Astrocyte (in vitro differentiated cells and primary cell): Measurements from ENCODE around the gene PHF19. TPM values are rescaled to one million over a fixed set of nuclear protein-coding genes. Genes with fewer than 3 reads are reported as not detected.

Experiments
- DNase-seq: peaks from one replicate; pipeline ENCODE4 v3.0.0-alpha.2; 2010; ENCODE audit warnings: low read depth
- FAIRE-seq: peaks from 2 replicates; lab custom pipeline; 2011; peaks lifted over from hg19 to GRCh38; lab: Jason Lieb, UNC
- H2AFZ ChIP-seq: 2 replicates; pipeline ENCODE4 v1.6.0; 2012; ENCODE audit warnings: low read depth, low read length, inconsistent platforms
- H3K27ac ChIP-seq: 2 replicates; pipeline ENCODE4 v1.5.1; 2011; ENCODE audit warnings: low read depth, low read length, inconsistent platforms
- H3K27me3 ChIP-seq: 2 replicates; pipeline ENCODE4 v1.6.0; 2011; ENCODE audit warnings: low read length, inconsistent platforms; ENCODE audit not compliant: insufficient read depth
- H3K36me3 ChIP-seq: 2 replicates; pipeline ENCODE4 v1.5.1; 2011; ENCODE audit warnings: low read length, inconsistent platforms; ENCODE audit not compliant: insufficient read depth
- H3K4me1 ChIP-seq: 2 replicates; pipeline ENCODE4 v1.5.1; 2011; ENCODE audit warnings: low read length, inconsistent platforms; ENCODE audit not compliant: insufficient read depth
- H3K4me2 ChIP-seq: 2 replicates; pipeline ENCODE4 v1.6.0; 2012; ENCODE audit warnings: low read length, inconsistent platforms
- H3K4me3 ChIP-seq: 2 replicates; pipeline ENCODE4 v1.5.1; 2011; ENCODE audit warnings: low read depth, mild to moderate bottlenecking, low read length, inconsistent platforms; ENCODE audit not compliant: insufficient read depth
- H3K79me2 ChIP-seq: 2 replicates; pipeline ENCODE4 v1.6.0; 2012; ENCODE audit warnings: mild to moderate bottlenecking, low read length, inconsistent platforms; ENCODE audit not compliant: insufficient read depth
- H3K9ac ChIP-seq: 2 replicates; pipeline ENCODE4 v1.6.0; 2012; ENCODE audit warnings: mild to moderate bottlenecking, low read length, inconsistent platforms
- H3K9me3 ChIP-seq: 2 replicates; pipeline ENCODE4 v1.5.1; 2012; ENCODE audit warnings: low read depth, mild to moderate bottlenecking, low read length, inconsistent platforms; ENCODE audit not compliant: insufficient read depth
- H4K20me1 ChIP-seq: 2 replicates; pipeline ENCODE4 v1.6.0; 2012; ENCODE audit warnings: low read length, inconsistent platforms; ENCODE audit not compliant: insufficient read depth
- H3K27ac Mint-ChIP-seq: one replicate; pipeline ENCODE4 v1.8.0; 2021; ENCODE audit warnings: mild to moderate bottlenecking, mixed read lengths; ENCODE audit not compliant: unreplicated experiment
- H3K27me3 Mint-ChIP-seq: one replicate; pipeline ENCODE4 v1.8.0; 2021; ENCODE audit warnings: low read depth, mixed read lengths; ENCODE audit not compliant: unreplicated experiment
- H3K36me3 Mint-ChIP-seq: one replicate; pipeline ENCODE4 v1.8.0; 2021; ENCODE audit warnings: low read depth, mixed read lengths; ENCODE audit not compliant: unreplicated experiment
- H3K4me1 Mint-ChIP-seq: one replicate; pipeline ENCODE4 v1.8.0; 2021; ENCODE audit warnings: low read depth, mixed read lengths; ENCODE audit not compliant: unreplicated experiment
- H3K4me3 Mint-ChIP-seq: one replicate; pipeline ENCODE4 v1.8.0; 2021; ENCODE audit warnings: mild to moderate bottlenecking, moderate library complexity, mixed read lengths; ENCODE audit not compliant: unreplicated experiment
- H3K9me3 Mint-ChIP-seq: one replicate; pipeline ENCODE4 v1.8.0; 2021; ENCODE audit warnings: mild to moderate bottlenecking, mixed read lengths; ENCODE audit not compliant: unreplicated experiment
- EZH2 ChIP-seq: IDR thresholded peaks from 2 replicates; pipeline ENCODE4 v1.6.1; 2012; ENCODE audit warnings: mild to moderate bottlenecking, low read length, inconsistent platforms; ENCODE audit not compliant: insufficient read depth
- total RNA-seq: library from RNA; stranded (reverse); gene quantifications from 2 replicates; pipeline ENCODE4 v1.2.1, GENCODE V29; 2021
- TF ChIP-seq, protein P1 (sequence below): IDR thresholded peaks from 2 replicates; pipeline ENCODE4 v1.5.1; 2011; ENCODE audit warnings: low read depth, mild to moderate bottlenecking, inconsistent platforms, low read length, moderate library complexity; ENCODE audit not compliant: insufficient read depth

PHF19 gene
- total RNA-seq, 1 donor from 2014 or later, result 19.5 TPM

- H3K9me3 Mint-ChIP-seq, result peaks cover 2% of the 10 kb centered on the region
- FAIRE-seq (no peak), DNase-seq (no peak)
- H3K27me3 ChIP-seq, result no peaks in the 10 kb centered on the region
- no peak overlapping the region for H2AFZ ChIP-seq
- H3K9me3 ChIP-seq, result no peaks in the 10 kb centered on the region
- H3K79me2 ChIP-seq, result no peaks in the 10 kb centered on the region
- no peak overlapping the region for H3K27ac Mint-ChIP-seq
- peaks cover 8% of the 10 kb centered on the region for H3K4me1 ChIP-seq
- no peak overlapping the region for H3K4me3 Mint-ChIP-seq
- TF ChIP-seq EZH2, result no peak
- TF ChIP-seq, protein P1, sequence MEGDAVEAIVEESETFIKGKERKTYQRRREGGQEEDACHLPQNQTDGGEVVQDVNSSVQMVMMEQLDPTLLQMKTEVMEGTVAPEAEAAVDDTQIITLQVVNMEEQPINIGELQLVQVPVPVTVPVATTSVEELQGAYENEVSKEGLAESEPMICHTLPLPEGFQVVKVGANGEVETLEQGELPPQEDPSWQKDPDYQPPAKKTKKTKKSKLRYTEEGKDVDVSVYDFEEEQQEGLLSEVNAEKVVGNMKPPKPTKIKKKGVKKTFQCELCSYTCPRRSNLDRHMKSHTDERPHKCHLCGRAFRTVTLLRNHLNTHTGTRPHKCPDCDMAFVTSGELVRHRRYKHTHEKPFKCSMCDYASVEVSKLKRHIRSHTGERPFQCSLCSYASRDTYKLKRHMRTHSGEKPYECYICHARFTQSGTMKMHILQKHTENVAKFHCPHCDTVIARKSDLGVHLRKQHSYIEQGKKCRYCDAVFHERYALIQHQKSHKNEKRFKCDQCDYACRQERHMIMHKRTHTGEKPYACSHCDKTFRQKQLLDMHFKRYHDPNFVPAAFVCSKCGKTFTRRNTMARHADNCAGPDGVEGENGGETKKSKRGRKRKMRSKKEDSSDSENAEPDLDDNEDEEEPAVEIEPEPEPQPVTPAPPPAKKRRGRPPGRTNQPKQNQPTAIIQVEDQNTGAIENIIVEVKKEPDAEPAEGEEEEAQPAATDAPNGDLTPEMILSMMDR, result no peak
- no peak overlapping the region for H3K27ac ChIP-seq
- no peaks in the 10 kb centered on the region for H3K27me3 Mint-ChIP-seq
- peaks cover 2% of the 10 kb centered on the region for H3K36me3 Mint-ChIP-seq
- H4K20me1 ChIP-seq, result no peaks in the 10 kb centered on the region
- H3K4me3 ChIP-seq, result no peak overlapping the region
- H3K4me1 Mint-ChIP-seq, result peaks cover 19% of the 10 kb centered on the region
- H3K4me2 ChIP-seq, result no peak overlapping the region
- no peak overlapping the region for H3K9ac ChIP-seq
- H3K36me3 ChIP-seq, result peaks cover 3% of the 10 kb centered on the region
Observed at GRCh38 chr9:120916588-120916987, 39.6 kb upstream of the PHF19 start.

DNA sequence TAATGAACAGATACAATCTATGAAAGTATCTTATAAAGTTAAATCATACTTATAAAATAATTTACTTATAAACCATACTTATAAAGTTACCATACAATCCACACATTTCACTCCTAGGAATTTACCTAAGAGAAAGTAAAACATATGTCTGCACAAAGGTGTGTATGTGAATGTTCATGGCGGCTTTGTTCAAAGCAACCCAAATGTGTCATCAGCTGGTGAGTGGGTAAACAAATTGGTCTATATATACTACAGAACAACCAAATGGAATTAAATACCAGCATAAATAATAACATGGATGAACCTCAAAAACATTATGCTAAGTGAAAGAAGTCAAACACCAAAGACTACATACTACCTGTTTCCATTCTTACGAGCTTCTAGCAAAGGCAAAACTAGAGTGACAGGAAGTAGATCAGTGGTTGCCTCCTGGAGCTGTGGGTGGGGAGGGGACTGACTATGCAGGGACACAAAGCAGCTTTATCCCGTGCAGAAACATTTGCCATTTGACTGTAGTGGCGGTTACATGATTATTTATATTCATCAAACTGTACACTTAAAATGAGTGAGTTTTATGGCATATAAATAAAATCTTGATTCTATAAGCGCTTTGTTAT, 39.0 kb upstream of the PHF19 start:
- Histone ChIP-seq H3K36me3 (peaks cover 3% of the 10 kb centered on the region), H3K27me3 (no peaks in the 10 kb centered on the region), H3K9me3 (no peaks in the 10 kb centered on the region), H3K27ac (no peak overlapping the region), H3K4me3 (no peak overlapping the region), H3K9ac (no peak overlapping the region), H3K4me2 (no peak overlapping the region), H3K79me2 (no peaks in the 10 kb centered on the region), H4K20me1 (no peaks in the 10 kb centered on the region), H2AFZ (no peak overlapping the region), H3K4me1 (peaks cover 8% of the 10 kb centered on the region)
- Mint-ChIP-seq H3K36me3 (peaks cover 4% of the 10 kb centered on the region), H3K4me1 (peaks cover 19% of the 10 kb centered on the region), H3K9me3 (peaks cover 2% of the 10 kb centered on the region), H3K4me3 (no peak overlapping the region), H3K27ac (no peak overlapping the region), H3K27me3 (peaks cover 1% of the 10 kb centered on the region)
- no peak for DNase-seq
- no peak for FAIRE-seq
- TF ChIP-seq, protein P1, result no peak
- no peak for TF ChIP-seq EZH2

DNA sequence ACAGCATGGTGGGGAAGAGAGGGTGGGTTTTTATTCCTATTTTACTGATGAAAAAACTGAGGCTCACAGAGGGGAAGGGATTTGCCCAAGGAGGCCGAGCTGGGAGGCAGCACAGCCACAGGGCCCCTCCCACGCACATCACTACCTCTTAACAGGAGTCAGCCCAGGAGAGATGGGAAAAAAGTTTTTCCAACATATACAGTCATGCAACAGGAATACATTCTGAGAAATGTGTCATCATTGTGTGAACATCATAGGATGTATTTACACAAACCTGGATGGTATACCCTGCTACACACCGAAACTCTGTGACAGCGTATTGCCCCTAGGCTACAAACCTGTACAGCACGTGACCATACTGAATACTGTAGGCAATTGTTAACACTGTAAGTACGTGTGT, 38.0 kb upstream of the PHF19 start:
- peaks cover 2% of the 10 kb centered on the region for H3K9me3 Mint-ChIP-seq
- Histone ChIP-seq H3K27me3 (no peaks in the 10 kb centered on the region), H3K27ac (no peak overlapping the region), H3K79me2 (no peaks in the 10 kb centered on the region), H2AFZ (no peak overlapping the region), H3K36me3 (peaks cover 3% of the 10 kb centered on the region), H3K4me1 (peaks cover 8% of the 10 kb centered on the region), H3K9ac (no peak overlapping the region), H4K20me1 (no peaks in the 10 kb centered on the region), H3K4me2 (no peak overlapping the region), H3K9me3 (no peaks in the 10 kb centered on the region), H3K4me3 (no peak overlapping the region)
- no peak overlapping the region for H3K27ac Mint-ChIP-seq
- no peak for DNase-seq
- no peak for FAIRE-seq
- no peak overlapping the region for H3K4me3 Mint-ChIP-seq
- H3K27me3 Mint-ChIP-seq, result peaks cover 3% of the 10 kb centered on the region
- TF ChIP-seq, protein P1, result no peak
- TF ChIP-seq EZH2, result no peak
- H3K4me1 Mint-ChIP-seq, result peaks cover 14% of the 10 kb centered on the region
- H3K36me3 Mint-ChIP-seq, result peaks cover 4% of the 10 kb centered on the region
